Brain microvascular endothelial cell (primary cell): ENCODE results near the gene VWF.

ENCODE experiments used
- DNase-seq: peaks from one replicate; pipeline ENCODE4 v3.0.0-alpha.2; 2020
- H3K27ac ChIP-seq: fragments of 250-450 bp; sonication (Bioruptor Pico); 2 replicates; pipeline ENCODE4 v1.5.1; 2020; ENCODE audit warnings: mild to moderate bottlenecking, moderate library complexity
- H3K27me3 ChIP-seq: fragments of 250-450 bp; sonication (Bioruptor Pico); replicated peaks from 2 replicates; pipeline ENCODE4 v1.5.1; 2020; ENCODE audit warnings: mild to moderate bottlenecking
- H3K36me3 ChIP-seq: fragments of 250-450 bp; sonication (Bioruptor Pico); replicated peaks from 2 replicates; pipeline ENCODE4 v1.5.1; 2020; ENCODE audit warnings: mild to moderate bottlenecking
- H3K4me3 ChIP-seq: 2 replicates; pipeline ENCODE4 v1.5.1; 2011; ENCODE audit warnings: low read depth, mild to moderate bottlenecking, control low read depth, low read length, moderate library complexity
- CTCF ChIP-seq: IDR thresholded peaks from 2 replicates; pipeline ENCODE4 v1.5.1; 2011; ENCODE audit warnings: low read depth, mild to moderate bottlenecking, moderate library complexity, low read length, control low read depth, inconsistent platforms; ENCODE audit errors: missing control alignments
- in situ Hi-C: cut with HindIII; loops from 2 replicates; pipeline ENCODE4 v1.10.0; 2017; ENCODE audit warnings: low sequenced_read_pairs, low pct_ligation_motif_present

The VWF gene

GRCh38 chr12:5908251-5908650 lies 216.2 kb downstream of the VWF start:
- Histone ChIP-seq H3K36me3 (no peaks in the 10 kb centered on the region), H3K27me3 (no peaks in the 10 kb centered on the region), H3K4me3 (no peak overlapping the region), H3K27ac (no peak overlapping the region)
- no peak for TF ChIP-seq CTCF
- DNase-seq = no peak
- in situ Hi-C loops = no loop called here

GRCh38 chr12:5907807-5908206 lies 216.7 kb downstream of the VWF start:
- in situ Hi-C loops = no loop called here

GRCh38 chr12:5905757-5906156 lies 218.7 kb downstream of the VWF start:
- no peaks in the 10 kb centered on the region for H3K36me3 ChIP-seq
- no peak for TF ChIP-seq CTCF
- H3K27me3 ChIP-seq = no peaks in the 10 kb centered on the region
- no peak overlapping the region for H3K4me3 ChIP-seq
- in situ Hi-C loops = no loop called here
- DNase-seq = no peak
- no peak overlapping the region for H3K27ac ChIP-seq

More at GRCh38 chr12:5907807-5908206, 216.7 kb downstream of the VWF start:
- TF ChIP-seq CTCF = no peak
- Histone ChIP-seq H3K36me3 (no peaks in the 10 kb centered on the region), H3K27ac (no peak overlapping the region), H3K4me3 (no peak overlapping the region), H3K27me3 (no peaks in the 10 kb centered on the region)
- DNase-seq = no peak

- no peak for TF ChIP-seq CTCF
- H3K27ac ChIP-seq = no peak overlapping the region
- no peak overlapping the region for H3K4me3 ChIP-seq
- DNase-seq = no peak
- H3K36me3 ChIP-seq = no peaks in the 10 kb centered on the region
- no peaks in the 10 kb centered on the region for H3K27me3 ChIP-seq
- in situ Hi-C loops = no loop called here
Observed at GRCh38 chr12:5904969-5905368, 219.5 kb downstream of the VWF start.

GRCh38 chr12:5904441-5904840 lies 220.0 kb downstream of the VWF start:
- H3K4me3 ChIP-seq = no peak overlapping the region
- TF ChIP-seq CTCF = no peak
- in situ Hi-C loops = no loop called here
- no peaks in the 10 kb centered on the region for H3K36me3 ChIP-seq
- H3K27me3 ChIP-seq = no peaks in the 10 kb centered on the region
- H3K27ac ChIP-seq = no peak overlapping the region
- DNase-seq = no peak

- H3K36me3 ChIP-seq = no peaks in the 10 kb centered on the region
- no peaks in the 10 kb centered on the region for H3K27me3 ChIP-seq
- H3K4me3 ChIP-seq = no peak overlapping the region
- no peak overlapping the region for H3K27ac ChIP-seq
- TF ChIP-seq CTCF = no peak
- in situ Hi-C loops = no loop called here
- no peak for DNase-seq
Observed at GRCh38 chr12:5902736-5903135, 221.7 kb downstream of the VWF start.
